HepG2 (cell line): ENCODE data around the gene PWP1. TPM values are rescaled to one million over a fixed set of nuclear protein-coding genes. Genes with fewer than 3 reads are reported as not detected.

Experiments used
- AFF4 ChIP-seq: sonication (generic); formaldehyde crosslinking; IDR thresholded peaks from 2 replicates; pipeline ENCODE4 v1.4.0; 2020; ENCODE audit warnings: missing genetic modification reagents
- ARID5B ChIP-seq: IDR thresholded peaks from 2 replicates; pipeline ENCODE4 v1.4.0; 2020; ENCODE audit warnings: mild to moderate bottlenecking, missing genetic modification reagents
- ESRRA ChIP-seq: sonication (generic); formaldehyde crosslinking; IDR thresholded peaks from 2 replicates; pipeline ENCODE4 v1.5.1; 2020; ENCODE audit warnings: mild to moderate bottlenecking, low read depth, missing genetic modification reagents
- HMG20B ChIP-seq: conservative IDR thresholded peaks from 2 replicates; pipeline ENCODE4 v1.6.1; 2016; ENCODE audit warnings: missing genetic modification reagents, missing compliant biosample characterization
- MATR3 ChIP-seq: sonication (generic); formaldehyde crosslinking; IDR thresholded peaks from 2 replicates; pipeline ENCODE4 v1.4.0; 2020; ENCODE audit warnings: missing genetic modification reagents
- NFRKB ChIP-seq: fragments of 450-650 bp; IDR thresholded peaks from 2 replicates; pipeline ENCODE4 v1.6.1; 2017
- SSRP1 ChIP-seq: IDR thresholded peaks from 2 replicates; pipeline ENCODE4 v1.6.1; 2016; ENCODE audit warnings: control low read depth
- ZBTB40 ChIP-seq, 2 experiments: fragments of 450-650 bp in 1 of 2; sonication (generic) in 1 of 2; formaldehyde crosslinking in 1 of 2; IDR thresholded peaks; 2 replicates each; pipeline versions ENCODE4 v1.6.1 to v1.8.0; 2016 to 2022; ENCODE audit warnings: antibody characterized with exemption in 1 of 2, mild to moderate bottlenecking in 1 of 2, missing genetic modification reagents in 1 of 2
- ZFP37 ChIP-seq: sonication (generic); formaldehyde crosslinking; IDR thresholded peaks from 2 replicates; pipeline ENCODE4 v1.4.0; 2020; ENCODE audit warnings: missing genetic modification reagents, borderline replicate concordance
- ZNF317 ChIP-seq: sonication (generic); formaldehyde crosslinking; IDR thresholded peaks from 2 replicates; pipeline ENCODE4 v1.5.0; 2020; ENCODE audit warnings: mild to moderate bottlenecking, missing genetic modification reagents
- ZNF33B ChIP-seq: sonication (generic); formaldehyde crosslinking; IDR thresholded peaks from 2 replicates; pipeline ENCODE4 v1.5.1; 2020; ENCODE audit warnings: mild to moderate bottlenecking, missing genetic modification reagents
- polyA plus RNA-seq, 8 experiments: library from polyadenylated mRNA; depleted of rRNA in 3 of 8; stranded (reverse) in 7 of 8; unstranded in 1 of 8; fragments of >200 nt; fragmentation: Illumina TruSeq in 4 of 8; extraction: Trizol in 4 of 8; gene quantifications; 2 replicates each; pipeline versions ENCODE4 v1.2.1 to v1.2.3, GENCODE V29; 2011 to 2016; ENCODE audit warnings: low read depth in 4 of 8, missing spikeins in 1 of 8, mixed read lengths in 1 of 8; ENCODE audit not compliant: insufficient read depth in 1 of 8
- total RNA-seq, 5 experiments: library from RNA; depleted of rRNA; stranded (reverse); fragments of >200 nt; fragmentation: Illumina TruSeq; extraction: Trizol; gene quantifications; 2 replicates each; pipeline ENCODE4 v1.2.3, GENCODE V29; 2016; ENCODE audit warnings: low read depth in 1 of 5

Gene PWP1
- total and polyA plus RNA-seq, 2 of the 13 experiments (the other 11 are each of a cell fraction or from before 2014, with no cell fraction given) = 65.9 to 70.2 TPM

GRCh38 chr12:107685360-107686248, at the start of gene PWP1 (continued):
- TF ChIP-seq ARID5B (peak; percentile 49; the same call in 1 of the 2 replicates), NFRKB (peak; percentile 91), SSRP1 (peak; percentile 5; the same call in 1 of the 2 replicates), MATR3 (CRISPR knock-in tag) (no peak), ZBTB40 (IDR thresholded peaks at IDR 0.05) (no peak), ZBTB40 (CRISPR knock-in tag; IDR thresholded peaks at IDR 0.05) (peak; percentile 88), HMG20B (no peak), ZNF317 (CRISPR knock-in tag) (peak; percentile 43; the same call in 1 of the 2 replicates), ZNF33B (peak; percentile 44; the same call in 1 of the 2 replicates), ZFP37 (CRISPR knock-in tag) (peak; percentile 91; the same call in 1 of the 2 replicates), ESRRA (CRISPR knock-in tag) (peak; percentile 72; the same call in 1 of the 2 replicates), AFF4 (CRISPR knock-in tag) (no peak)
